Right atrium auricular region (tissue), 2 donors: Measurements from ENCODE around the gene HEXD. TPM values are rescaled to one million over a fixed set of nuclear protein-coding genes. Genes with fewer than 3 reads are reported as not detected.
"Not testable (repeated sequence)": the region's sequence is repeated elsewhere in the genome, so short reads cannot be mapped to it uniquely, and the experiment has no call there.

Experiments used
- DNase-seq: peaks from one replicate; pipeline ENCODE4 v3.0.0-alpha.2; 2019; ENCODE audit warnings: low spot score
- H3K27ac ChIP-seq, 2 donors: fragments of 200-600 bp; sonication (generic); 1 replicate in 1 of 2; 2 replicates in 1 of 2; pipeline ENCODE4 v1.5.1; 2016 to 2019
- H3K27me3 ChIP-seq, 2 donors: fragments of 200-600 bp; sonication (generic); one replicate each; pipeline versions ENCODE4 v1.5.1 to v1.6.0; 2017 to 2019
- H3K36me3 ChIP-seq: fragments of 200-600 bp; sonication (generic); one replicate; pipeline ENCODE4 v1.5.1; 2016
- H3K4me1 ChIP-seq, 2 donors: fragments of 200-600 bp; sonication (generic); one replicate each; pipeline versions ENCODE4 v1.5.1 to v1.6.0; 2017 to 2019
- H3K4me3 ChIP-seq, 2 donors: fragments of 200-600 bp; sonication (generic); 1 replicate in 1 of 2; 2 replicates in 1 of 2; pipeline ENCODE4 v1.5.1; 2017 to 2019; ENCODE audit warnings: mild to moderate bottlenecking in 1 of 2, moderate library complexity in 1 of 2
- H3K9me3 ChIP-seq, 2 donors: fragments of 200-600 bp; sonication (generic); one replicate each; pipeline ENCODE4 v1.5.1; 2019
- total RNA-seq, 2 donors: library from RNA; depleted of rRNA; stranded (reverse); fragments of >200 nt; gene quantifications; one replicate each; pipeline ENCODE4 v1.1.0, GENCODE V29; 2016
- TF ChIP-seq, protein P1 (sequence below), 2 donors: fragments of 200-600 bp; sonication (generic); IDR thresholded peaks; one replicate each; pipeline ENCODE4 v1.5.1; 2019; ENCODE audit warnings: antibody characterized with exemption in 2 of 2

Gene HEXD
- total RNA-seq, 2 donors from 2014 or later: 11.3 to 15.6 TPM

DNA sequence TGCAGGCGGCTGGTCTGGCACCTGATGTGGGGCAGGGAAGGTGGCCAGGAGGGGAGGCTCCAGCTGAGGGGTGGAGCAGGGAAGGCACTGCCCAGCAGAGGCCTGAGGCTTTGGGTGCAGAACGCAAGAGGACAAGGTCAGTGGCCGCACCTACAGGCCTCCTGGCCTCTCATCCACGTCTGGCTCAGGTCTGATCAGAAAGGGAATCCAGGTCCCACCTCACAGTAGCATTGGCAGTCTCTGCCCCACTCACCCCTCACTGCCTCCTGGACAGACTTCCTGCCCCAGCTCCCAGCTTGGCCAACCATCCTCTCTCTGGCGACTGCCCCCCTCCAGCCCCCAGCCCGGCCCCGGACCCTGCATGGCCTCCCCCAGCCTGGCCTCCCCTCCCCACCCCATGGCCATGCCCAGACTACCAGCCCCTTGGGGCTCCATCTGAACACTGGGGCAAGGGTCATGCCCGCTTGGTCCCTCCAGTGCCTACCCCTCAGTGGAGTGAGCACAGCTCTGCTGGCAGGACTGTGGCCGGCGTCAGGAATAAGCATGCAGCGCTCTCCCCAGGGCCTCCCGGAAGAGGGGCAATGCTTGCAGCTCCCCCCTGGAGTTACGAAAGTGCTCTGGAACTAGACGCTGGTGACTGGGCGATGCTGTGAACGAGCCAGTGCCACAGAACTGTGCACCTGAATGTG, 42.0 kb upstream of the HEXD start:
- Histone ChIP-seq H3K27me3 (peaks cover 0 to 13% of the 10 kb centered on the region in 2 donors), H3K27ac (no peak overlapping the region), H3K36me3 (no peaks in the 10 kb centered on the region), H3K9me3 (no peaks in the 10 kb centered on the region), H3K4me3 (no peak overlapping the region), H3K4me1 (peaks cover 0 to 21% of the 10 kb centered on the region in 2 donors)
- TF ChIP-seq, protein P1, sequence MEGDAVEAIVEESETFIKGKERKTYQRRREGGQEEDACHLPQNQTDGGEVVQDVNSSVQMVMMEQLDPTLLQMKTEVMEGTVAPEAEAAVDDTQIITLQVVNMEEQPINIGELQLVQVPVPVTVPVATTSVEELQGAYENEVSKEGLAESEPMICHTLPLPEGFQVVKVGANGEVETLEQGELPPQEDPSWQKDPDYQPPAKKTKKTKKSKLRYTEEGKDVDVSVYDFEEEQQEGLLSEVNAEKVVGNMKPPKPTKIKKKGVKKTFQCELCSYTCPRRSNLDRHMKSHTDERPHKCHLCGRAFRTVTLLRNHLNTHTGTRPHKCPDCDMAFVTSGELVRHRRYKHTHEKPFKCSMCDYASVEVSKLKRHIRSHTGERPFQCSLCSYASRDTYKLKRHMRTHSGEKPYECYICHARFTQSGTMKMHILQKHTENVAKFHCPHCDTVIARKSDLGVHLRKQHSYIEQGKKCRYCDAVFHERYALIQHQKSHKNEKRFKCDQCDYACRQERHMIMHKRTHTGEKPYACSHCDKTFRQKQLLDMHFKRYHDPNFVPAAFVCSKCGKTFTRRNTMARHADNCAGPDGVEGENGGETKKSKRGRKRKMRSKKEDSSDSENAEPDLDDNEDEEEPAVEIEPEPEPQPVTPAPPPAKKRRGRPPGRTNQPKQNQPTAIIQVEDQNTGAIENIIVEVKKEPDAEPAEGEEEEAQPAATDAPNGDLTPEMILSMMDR (IDR thresholded peaks at IDR 0.05): no peak
- no peak for DNase-seq

DNA sequence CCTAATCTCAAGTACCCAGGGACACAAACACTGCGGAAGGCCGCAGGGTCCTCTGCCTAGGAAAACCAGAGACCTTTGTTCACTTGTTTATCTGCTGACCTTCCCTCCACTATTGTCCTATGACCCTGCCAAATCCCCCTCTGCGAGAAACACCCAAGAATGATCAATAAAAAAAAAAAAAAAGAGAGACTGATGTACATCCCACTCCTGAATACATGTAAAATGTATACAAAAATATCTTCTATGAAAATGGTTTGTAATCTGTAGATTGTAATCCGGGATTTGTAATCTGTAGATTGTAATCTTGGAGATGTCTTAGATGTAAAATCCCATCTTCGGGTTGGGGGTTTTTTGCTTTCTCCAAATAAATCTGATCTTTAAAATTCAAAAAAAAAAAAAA, 40.9 kb upstream of the HEXD start:
- not testable (repeated sequence) for H3K36me3 ChIP-seq, H3K27me3 ChIP-seq, DNase-seq, H3K9me3 ChIP-seq, H3K27ac ChIP-seq, H3K4me3 ChIP-seq
- H3K4me1 ChIP-seq: peaks cover 0 to 10% of the 10 kb centered on the region in 2 donors

DNA sequence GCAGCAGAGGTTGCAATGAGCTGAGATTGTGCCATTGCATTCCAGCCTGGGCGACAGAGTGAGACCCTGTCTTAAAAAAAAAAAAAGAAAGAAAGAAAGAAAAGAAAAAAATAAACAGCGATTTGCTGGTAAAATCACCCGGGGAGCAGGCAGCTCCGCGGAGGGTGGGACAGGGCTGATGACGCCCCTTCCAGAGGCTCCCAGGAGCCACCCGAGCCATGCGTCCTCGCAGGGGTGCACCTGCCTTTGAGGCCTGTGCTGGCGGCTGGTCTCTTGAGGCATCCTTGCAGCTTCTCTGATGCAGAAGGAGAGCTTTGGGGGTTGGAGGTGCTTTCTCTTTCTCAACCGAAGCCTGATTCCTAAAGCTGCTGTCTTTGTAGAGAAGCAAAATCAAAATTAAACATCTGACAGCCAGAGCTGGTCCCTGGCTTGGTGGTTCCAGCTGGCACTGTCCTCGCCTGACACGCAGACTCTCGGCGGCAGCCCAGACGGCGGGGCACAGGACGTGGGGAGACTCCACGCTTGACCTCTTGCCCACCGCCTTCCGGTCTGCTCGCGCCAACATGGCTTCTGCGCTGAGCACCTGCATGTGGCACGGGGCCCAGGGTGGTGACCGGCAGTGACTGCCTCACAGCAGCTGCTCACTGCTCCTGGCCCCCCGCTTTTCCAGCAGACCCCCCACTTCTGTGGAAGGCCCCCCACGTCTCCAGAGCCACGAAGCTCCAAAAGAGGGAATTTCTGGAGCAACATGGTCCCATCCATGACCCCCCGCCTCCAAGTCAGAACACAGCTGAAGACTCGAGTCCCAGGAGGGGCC, 40.0 kb upstream of the HEXD start:
- H3K27me3 ChIP-seq: no peaks in the 10 kb centered on the region
- peaks cover 0 to 4% of the 10 kb centered on the region in 2 donors for H3K4me1 ChIP-seq
- H3K4me3 ChIP-seq: no peak overlapping the region
- DNase-seq: no peak
- TF ChIP-seq, protein P1 (IDR thresholded peaks at IDR 0.05): no peak
- H3K36me3 ChIP-seq: no peaks in the 10 kb centered on the region
- no peak overlapping the region for H3K27ac ChIP-seq
- H3K9me3 ChIP-seq: no peaks in the 10 kb centered on the region

DNA sequence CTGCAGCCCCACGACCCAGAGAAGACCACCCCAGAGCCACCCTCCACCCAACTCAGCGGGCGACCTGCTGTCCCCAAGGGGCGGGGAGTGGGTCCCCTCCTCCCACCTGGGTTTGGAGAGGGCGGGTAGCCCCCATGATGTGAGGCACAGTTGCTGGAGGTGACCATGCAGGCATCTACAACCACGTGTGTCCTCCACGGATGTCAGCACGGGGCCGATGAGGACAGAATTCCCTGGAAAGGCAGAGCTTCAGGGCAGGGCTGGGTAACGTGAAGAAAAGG, 39.5 kb upstream of the HEXD start:
- TF ChIP-seq, protein P1 (IDR thresholded peaks at IDR 0.05): no peak
- DNase-seq: no peak
- H3K27me3 ChIP-seq: no peaks in the 10 kb centered on the region

DNA sequence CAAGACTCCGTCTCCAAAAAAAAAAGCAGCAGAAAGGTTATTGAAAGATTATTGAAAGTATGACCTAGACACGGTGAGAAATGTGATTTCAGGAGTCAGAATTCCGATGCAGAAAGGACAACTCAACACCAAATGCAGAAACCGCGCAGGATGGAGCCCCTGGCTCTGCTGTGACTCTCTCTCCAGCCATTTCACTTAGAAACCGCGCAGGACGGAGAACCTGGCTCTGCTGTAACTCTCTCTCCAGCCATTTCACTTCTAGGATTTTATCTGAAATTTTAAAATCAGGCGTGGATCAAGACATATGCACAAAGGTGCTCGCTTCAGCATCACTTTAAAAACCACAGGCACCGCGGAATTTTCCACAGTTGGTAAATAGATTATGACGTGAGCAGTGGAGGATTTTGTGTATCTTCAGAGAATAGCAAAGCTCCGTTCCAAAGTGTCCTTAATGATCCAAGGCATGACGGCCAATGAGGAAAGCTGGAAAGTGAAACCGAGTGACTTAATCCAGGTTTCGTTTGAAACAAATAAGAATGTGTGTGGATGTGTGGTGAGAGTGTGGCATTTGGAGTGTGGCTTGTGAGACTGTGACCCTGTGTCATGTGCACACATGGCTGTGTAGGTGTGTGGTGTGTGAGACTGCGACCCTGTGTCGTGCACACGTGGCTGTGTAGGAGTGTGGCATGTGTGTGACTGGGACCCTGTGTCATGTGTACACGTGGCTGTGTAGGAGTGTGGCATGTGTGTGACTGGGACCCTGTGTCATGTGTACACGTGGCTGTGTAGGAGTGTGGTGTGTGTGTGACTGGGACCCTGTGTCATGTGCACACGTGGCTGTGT, 37.1 kb upstream of the HEXD start:
- Histone ChIP-seq H3K36me3 (no peaks in the 10 kb centered on the region), H3K27ac (no peak overlapping the region), H3K4me3 (no peak overlapping the region), H3K9me3 (no peaks in the 10 kb centered on the region), H3K4me1 (peaks cover 0 to 22% of the 10 kb centered on the region in 2 donors), H3K27me3 (no peaks in the 10 kb centered on the region)
- TF ChIP-seq, protein P1 (IDR thresholded peaks at IDR 0.05): no peak
- no peak for DNase-seq

More for the DNA sequence above, 39.5 kb upstream of the HEXD start:
- no peak overlapping the region for H3K4me3 ChIP-seq
- peaks cover 0 to 4% of the 10 kb centered on the region in 2 donors for H3K4me1 ChIP-seq
- no peaks in the 10 kb centered on the region for H3K9me3 ChIP-seq
- no peaks in the 10 kb centered on the region for H3K36me3 ChIP-seq
- H3K27ac ChIP-seq: no peak overlapping the region

DNA sequence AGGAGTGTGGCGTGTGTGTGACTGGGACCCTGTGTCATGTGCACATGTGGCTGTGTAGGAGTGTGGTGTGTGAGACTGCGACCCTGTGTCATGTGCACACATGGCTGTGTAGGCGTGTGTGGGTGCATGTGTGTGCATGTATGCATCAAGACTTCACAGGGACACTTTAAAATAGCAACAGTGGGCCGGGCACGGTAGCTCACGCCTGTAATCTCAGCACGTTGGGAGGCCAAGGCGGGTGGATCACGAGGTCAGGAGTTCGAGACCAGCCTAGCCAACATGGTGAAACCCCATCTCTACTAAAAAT, 36.5 kb upstream of the HEXD start:
- H3K4me3 ChIP-seq, H3K36me3 ChIP-seq, H3K27me3 ChIP-seq, H3K9me3 ChIP-seq, DNase-seq, H3K27ac ChIP-seq: not testable (repeated sequence)
- H3K4me1 ChIP-seq: peaks cover 0 to 26% of the 10 kb centered on the region in 2 donors

DNA sequence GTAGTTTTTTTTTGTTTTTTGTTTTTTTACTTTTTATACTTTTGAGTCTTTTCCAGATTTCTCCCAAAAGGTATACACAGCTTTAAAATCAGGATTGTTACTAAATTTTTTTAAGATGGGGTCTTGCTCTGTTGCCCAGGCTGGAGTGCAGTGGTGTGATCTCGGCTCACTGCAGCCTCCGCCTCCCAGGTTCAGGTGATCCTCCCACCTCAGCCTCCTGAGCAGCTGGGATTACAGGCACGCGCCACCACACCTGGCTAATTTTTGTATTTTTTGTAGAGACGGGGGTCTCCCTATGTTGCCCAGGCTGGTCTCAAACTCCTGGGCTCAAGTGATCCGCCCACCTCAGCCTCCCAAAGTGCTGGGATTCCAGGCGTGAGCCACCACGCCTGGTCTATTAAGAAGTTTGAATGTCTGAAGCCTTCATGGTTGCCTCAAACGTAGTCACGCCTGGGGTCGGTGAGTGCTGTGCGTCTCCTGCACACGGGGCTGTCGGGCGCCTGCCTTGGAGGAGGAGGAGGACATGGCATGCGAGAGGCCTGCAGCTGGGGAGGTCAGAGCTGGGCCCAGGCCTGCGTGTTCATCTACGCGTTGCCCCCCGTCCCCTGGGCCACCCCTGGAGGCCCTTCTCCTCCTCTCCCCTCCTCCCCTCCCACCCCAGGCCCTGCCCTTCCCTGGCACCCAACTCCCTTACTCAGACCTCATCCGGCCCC, 35.8 kb upstream of the HEXD start:
- DNase-seq, H3K36me3 ChIP-seq, H3K27ac ChIP-seq, H3K9me3 ChIP-seq, H3K27me3 ChIP-seq, H3K4me3 ChIP-seq: not testable (repeated sequence)
- H3K4me1 ChIP-seq: peaks cover 0 to 30% of the 10 kb centered on the region in 2 donors
